Measurements from ENCODE around the gene NME7. TPM values are rescaled to one million over a fixed set of nuclear protein-coding genes. Genes with fewer than 3 reads are reported as not detected.

Gene NME7
- total RNA-seq, 1 experiment from 2014 or later = 13.2 TPM

- Histone ChIP-seq H2BK12ac (ENCODE audit: insufficient read length, low read depth, low read length) (no peak overlapping the region), H3K9ac (ENCODE audit: extremely low read depth, insufficient read length, low read length) (no peak overlapping the region), H2BK5ac (ENCODE audit: insufficient read length, low read length) (no peak overlapping the region), H3K4me1 (ENCODE audit: insufficient read depth, low read length) (no peaks in the 10 kb centered on the region), H3K14ac (ENCODE audit: insufficient read depth, low read length) (no peak overlapping the region), H3T11ph (ENCODE audit: low read length) (no peak overlapping the region), H3K18ac (ENCODE audit: insufficient read length, low read depth, low read length) (no peak overlapping the region), H3K23ac (ENCODE audit: insufficient read length, low read depth, low read length) (no peak overlapping the region), H4K8ac (replicated peaks; ENCODE audit: insufficient read length, low read depth, low read length) (no peak overlapping the region), H3K23me2 (ENCODE audit: insufficient read length, low read depth, low read length, poor library complexity, severe bottlenecking) (no peaks in the 10 kb centered on the region), H4K5ac (ENCODE audit: insufficient read length, low read depth, low read length) (no peak overlapping the region), H4K20me1 (ENCODE audit: control insufficient read depth, insufficient read depth, insufficient read length) (no peaks in the 10 kb centered on the region), H3K79me1 (ENCODE audit: insufficient read depth, low read depth, low read length, poor library complexity, severe bottlenecking) (no peaks in the 10 kb centered on the region), H2AFZ (ENCODE audit: low read length) (no peak overlapping the region), H3K27ac (ENCODE audit: insufficient read length, low read depth, low read length) (no peak overlapping the region), H3K9me3 (ENCODE audit: control insufficient read depth, low read depth, low read length) (no peaks in the 10 kb centered on the region), H3K4me2 (ENCODE audit: insufficient read depth, insufficient read length, low read length) (no peak overlapping the region), H2BK120ac (ENCODE audit: low read depth, low read length, poor library complexity, severe bottlenecking) (no peak overlapping the region), H2BK15ac (ENCODE audit: low read depth, low read length) (no peak overlapping the region), H2AK5ac (ENCODE audit: insufficient read length, low read length) (no peak overlapping the region), H3K56ac (ENCODE audit: insufficient read length, low read depth, low read length) (no peak overlapping the region), H2BK20ac (ENCODE audit: low read depth, low read length, poor library complexity, severe bottlenecking) (no peak overlapping the region), H3K27me3 (ENCODE audit: insufficient read depth, low read length) (no peaks in the 10 kb centered on the region), H4K91ac (ENCODE audit: insufficient read length, low read depth, low read length) (no peak overlapping the region), H3K79me2 (ENCODE audit: insufficient read depth, low read length) (no peaks in the 10 kb centered on the region), H3K4ac (ENCODE audit: low read depth, low read length) (no peak overlapping the region)
- TF ChIP-seq, protein P1, sequence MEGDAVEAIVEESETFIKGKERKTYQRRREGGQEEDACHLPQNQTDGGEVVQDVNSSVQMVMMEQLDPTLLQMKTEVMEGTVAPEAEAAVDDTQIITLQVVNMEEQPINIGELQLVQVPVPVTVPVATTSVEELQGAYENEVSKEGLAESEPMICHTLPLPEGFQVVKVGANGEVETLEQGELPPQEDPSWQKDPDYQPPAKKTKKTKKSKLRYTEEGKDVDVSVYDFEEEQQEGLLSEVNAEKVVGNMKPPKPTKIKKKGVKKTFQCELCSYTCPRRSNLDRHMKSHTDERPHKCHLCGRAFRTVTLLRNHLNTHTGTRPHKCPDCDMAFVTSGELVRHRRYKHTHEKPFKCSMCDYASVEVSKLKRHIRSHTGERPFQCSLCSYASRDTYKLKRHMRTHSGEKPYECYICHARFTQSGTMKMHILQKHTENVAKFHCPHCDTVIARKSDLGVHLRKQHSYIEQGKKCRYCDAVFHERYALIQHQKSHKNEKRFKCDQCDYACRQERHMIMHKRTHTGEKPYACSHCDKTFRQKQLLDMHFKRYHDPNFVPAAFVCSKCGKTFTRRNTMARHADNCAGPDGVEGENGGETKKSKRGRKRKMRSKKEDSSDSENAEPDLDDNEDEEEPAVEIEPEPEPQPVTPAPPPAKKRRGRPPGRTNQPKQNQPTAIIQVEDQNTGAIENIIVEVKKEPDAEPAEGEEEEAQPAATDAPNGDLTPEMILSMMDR (conservative IDR thresholded peaks at IDR 0.05) = no peak
- Mint-ChIP-seq H3K27me3 (ENCODE audit: low read depth) (no peaks in the 10 kb centered on the region), H3K9me3 (no peaks in the 10 kb centered on the region), H3K36me3 (ENCODE audit: insufficient read depth in 1 of 3, low read depth in 3 of 3) (no peaks in the 10 kb centered on the region), H3K4me1 (peaks cover 4 to 6% of the 10 kb centered on the region in 2 experiments), H3K27ac (no peak overlapping the region), H3K4me3 (no peak overlapping the region)
- no peak for DNase-seq
- no CpG with 5 or more reads among the region's 1 CpG for WGBS (ENCODE audit: extremely low coverage, insufficient read length, low lambda C conversion rate)
These were observed 211.9 kb downstream of the NME7 start for GRCh38 chr1:169155675-169156074.

All from H9 (cell line).